Measurements from ENCODE around the gene SPIRE1. TPM values are rescaled to one million over a fixed set of nuclear protein-coding genes. Genes with fewer than 3 reads are reported as not detected.

Gene SPIRE1
- total RNA-seq, 2 donors from 2014 or later: 21.9 to 23.6 TPM

GRCh38 chr18:12595571-12596255 lies 62.2 kb downstream of the SPIRE1 start:
- Histone ChIP-seq H3K4me3 (no peak overlapping the region), H3K27ac (no peak overlapping the region), H3K9me3 (no peaks in the 10 kb centered on the region), H3K36me3 (no peaks in the 10 kb centered on the region), H3K27me3 (replicated peaks; ENCODE audit: insufficient read depth) (no peaks in the 10 kb centered on the region), H3K4me1 (replicated peaks) (no peaks in the 10 kb centered on the region)
- intact Hi-C loops (cut with DNase I): no loop called here
- DNase-seq (ENCODE audit: low spot score): no peak
- TF ChIP-seq CTCF (IDR thresholded peaks at IDR 0.05) (no peak), POLR2A (IDR thresholded peaks at IDR 0.05) (no peak), POLR2AphosphoS5 (IDR thresholded peaks at IDR 0.05) (no peak)

- no peak overlapping the region for H3K4me3 ChIP-seq
- H3K27me3 ChIP-seq (replicated peaks; ENCODE audit: insufficient read depth): no peaks in the 10 kb centered on the region
- H3K4me1 ChIP-seq (replicated peaks): no peaks in the 10 kb centered on the region
- no peak for TF ChIP-seq POLR2A (IDR thresholded peaks at IDR 0.05)
- no peak for TF ChIP-seq CTCF (IDR thresholded peaks at IDR 0.05)
- no peak for TF ChIP-seq POLR2AphosphoS5 (IDR thresholded peaks at IDR 0.05)
- 81% methylated on average over 8 of the region's 8 CpGs for WGBS
- no peaks in the 10 kb centered on the region for H3K36me3 ChIP-seq
- intact Hi-C loops (cut with DNase I): no loop called here
- H3K9me3 ChIP-seq: no peaks in the 10 kb centered on the region
- H3K27ac ChIP-seq: no peak overlapping the region
- DNase-seq (ENCODE audit: low spot score): no peak
Measured at GRCh38 chr18:12593866-12594265, 64.0 kb downstream of the SPIRE1 start.

- intact Hi-C loops (cut with DNase I): no loop called here
- no peak overlapping the region for H3K27ac ChIP-seq
- WGBS: 84% methylated on average over 5 of the region's 5 CpGs
- no peak overlapping the region for H3K4me3 ChIP-seq
- TF ChIP-seq CTCF (IDR thresholded peaks at IDR 0.05): no peak
- TF ChIP-seq POLR2A (IDR thresholded peaks at IDR 0.05): no peak
- TF ChIP-seq POLR2AphosphoS5 (IDR thresholded peaks at IDR 0.05): no peak
- H3K4me1 ChIP-seq (replicated peaks): no peaks in the 10 kb centered on the region
- DNase-seq (ENCODE audit: low spot score): no peak
- no peaks in the 10 kb centered on the region for H3K36me3 ChIP-seq
- no peaks in the 10 kb centered on the region for H3K9me3 ChIP-seq
- H3K27me3 ChIP-seq (replicated peaks; ENCODE audit: insufficient read depth): no peaks in the 10 kb centered on the region
Measured at GRCh38 chr18:12592597-12593127, 65.2 kb downstream of the SPIRE1 start.

- H3K9me3 ChIP-seq: no peaks in the 10 kb centered on the region
- intact Hi-C loops (cut with DNase I): no loop called here
- no peaks in the 10 kb centered on the region for H3K4me1 ChIP-seq (replicated peaks)
- TF ChIP-seq CTCF (IDR thresholded peaks at IDR 0.05): no peak
- TF ChIP-seq POLR2AphosphoS5 (IDR thresholded peaks at IDR 0.05): peak; percentile 77
- no peaks in the 10 kb centered on the region for H3K27me3 ChIP-seq (replicated peaks; ENCODE audit: insufficient read depth)
- no peaks in the 10 kb centered on the region for H3K36me3 ChIP-seq
- H3K4me3 ChIP-seq: no peak overlapping the region
- peak; percentile 21 for DNase-seq (ENCODE audit: low spot score)
- H3K27ac ChIP-seq: peak overlapping the region; percentile 16 to 70
Measured at GRCh38 chr18:12589448-12589847, 68.5 kb downstream of the SPIRE1 start.

GRCh38 chr18:12586956-12587355 lies 71.0 kb downstream of the SPIRE1 start:
- 73% methylated on average over 1 of the region's 1 CpG for WGBS

More at GRCh38 chr18:12586956-12587355, 71.0 kb downstream of the SPIRE1 start:
- DNase-seq (ENCODE audit: low spot score): no peak
- H3K27me3 ChIP-seq (replicated peaks; ENCODE audit: insufficient read depth): no peaks in the 10 kb centered on the region
- no peaks in the 10 kb centered on the region for H3K9me3 ChIP-seq
- H3K36me3 ChIP-seq: no peaks in the 10 kb centered on the region
- no peaks in the 10 kb centered on the region for H3K4me1 ChIP-seq (replicated peaks)
- H3K4me3 ChIP-seq: no peak overlapping the region
- intact Hi-C loops (cut with DNase I): no loop called here
- H3K27ac ChIP-seq: no peak overlapping the region
- TF ChIP-seq CTCF (IDR thresholded peaks at IDR 0.05) (no peak), POLR2AphosphoS5 (IDR thresholded peaks at IDR 0.05) (no peak), POLR2A (IDR thresholded peaks at IDR 0.05) (no peak)

Data from prostate gland (tissue), 2 donors.